Panc1 (cell line): ENCODE data around the gene CCSER2. TPM values are rescaled to one million over a fixed set of nuclear protein-coding genes. Genes with fewer than 3 reads are reported as not detected.

Experiments
- ATAC-seq: fragments of 200-7000 bp; cut with Tn5 transposase; 2 replicates; pipeline ENCODE4 v1.9.1; 2020; ENCODE audit warnings: mild to moderate bottlenecking, moderate library complexity
- BruUV-seq: library from RNA; stranded (reverse); fragments of 400-500 nt; replicated peaks from 2 replicates; lab custom pipeline; 2021; lab: Mats Ljungman, UMichigan
- CTCF ChIA-PET: fragments of 300-600 bp; sonication (Branson Sonifier 250); formaldehyde crosslinking; loops from one replicate; lab custom pipeline; 2022; ENCODE audit warnings: antibody characterized with exemption; lab: Charles Lee
- POLR2A ChIA-PET: fragments of 300-600 bp; sonication (Branson Sonifier 250); formaldehyde crosslinking; loops from one replicate; lab custom pipeline; 2022; ENCODE audit warnings: antibody characterized with exemption; lab: Charles Lee
- DNase-seq: peaks from one replicate; pipeline ENCODE4 v3.0.0-alpha.2; 2010; ENCODE audit warnings: low read depth, low spot score
- H3K27ac ChIP-seq: 2 replicates; pipeline ENCODE4 v1.5.1; 2011; ENCODE audit warnings: mild to moderate bottlenecking, low read length, inconsistent platforms
- H3K27me3 ChIP-seq: fragments of 200-500 bp; sonication (Bioruptor generic); 2 replicates; pipeline ENCODE4 v1.6.0; 2014; ENCODE audit warnings: low read length, inconsistent platforms; ENCODE audit not compliant: control insufficient read depth, insufficient read depth
- H3K36me3 ChIP-seq: fragments of 200-500 bp; sonication (Bioruptor generic); 2 replicates; pipeline ENCODE4 v1.5.1; 2014; ENCODE audit warnings: inconsistent platforms, mild to moderate bottlenecking, low read length, moderate library complexity; ENCODE audit not compliant: control insufficient read depth, insufficient read depth
- H3K4me1 ChIP-seq: 2 replicates; pipeline ENCODE4 v1.5.1; 2011; ENCODE audit warnings: inconsistent platforms, mild to moderate bottlenecking, low read length, moderate library complexity; ENCODE audit not compliant: control insufficient read depth, insufficient read depth
- H3K4me3 ChIP-seq, 2 experiments: 2 replicates each; pipeline ENCODE4 v1.5.1; 2011 to 2012; ENCODE audit warnings: low read depth in 2 of 2, low read length in 2 of 2, mild to moderate bottlenecking in 2 of 2, inconsistent platforms in 1 of 2, moderate library complexity in 1 of 2
- H3K9me3 ChIP-seq: fragments of 200-500 bp; sonication (Bioruptor generic); 2 replicates; pipeline ENCODE4 v1.5.1; 2014; ENCODE audit warnings: low read depth, mild to moderate bottlenecking, inconsistent platforms, low read length, moderate library complexity; ENCODE audit not compliant: control insufficient read depth, insufficient read depth
- POLR2AphosphoS5 ChIP-seq: IDR thresholded peaks from 2 replicates; pipeline ENCODE4 v1.6.1; 2012; ENCODE audit warnings: mild to moderate bottlenecking, low read depth, low read length, moderate library complexity
- REST ChIP-seq, 2 experiments: IDR thresholded peaks; 2 replicates each; pipeline ENCODE4 v1.6.1; 2011 to 2012; ENCODE audit warnings: low read depth in 2 of 2, control low read depth in 1 of 2, low read length in 1 of 2, mild to moderate bottlenecking in 1 of 2, moderate library complexity in 1 of 2; ENCODE audit not compliant: insufficient read depth in 1 of 2
- SIN3A ChIP-seq: IDR thresholded peaks from 2 replicates; pipeline ENCODE4 v1.6.1; 2012; ENCODE audit warnings: low read depth, mild to moderate bottlenecking, low read length, moderate library complexity, borderline replicate concordance; ENCODE audit not compliant: insufficient read depth
- TCF7L2 ChIP-seq: IDR thresholded peaks from 2 replicates; pipeline ENCODE4 v1.6.1; 2011; ENCODE audit warnings: mild to moderate bottlenecking, low read depth, low read length, inconsistent platforms
- in situ Hi-C: cut with HindIII; loops from 2 replicates; pipeline ENCODE4 v1.10.0; 2016; ENCODE audit warnings: low sequenced_read_pairs, low pct_unique_long_range_greater_than_20kb
- intact Hi-C: fragments of 100-400 bp; cut with micrococcal nuclease; formaldehyde crosslinking; loops from one replicate; pipeline ENCODE4 v1.10.0; 2022; ENCODE audit not compliant: unreplicated experiment
- total RNA-seq: library from RNA; stranded (reverse); gene quantifications from one replicate; pipeline ENCODE4 v1.2.1, GENCODE V29; 2021; ENCODE audit not compliant: unreplicated experiment
- TF ChIP-seq, protein P1 (sequence below): fragments of 450-650 bp; IDR thresholded peaks from 2 replicates; pipeline ENCODE4 v1.5.1; 2017; ENCODE audit warnings: mild to moderate bottlenecking

Gene CCSER2
- total RNA-seq, 1 experiment from 2014 or later = 63.7 TPM

GRCh38 chr10:84371944-84372343 lies 43.6 kb downstream of the CCSER2 start:
- H3K4me1 ChIP-seq = no peaks in the 10 kb centered on the region
- no peaks in the 10 kb centered on the region for H3K9me3 ChIP-seq
- ATAC-seq (no peak), DNase-seq (no peak)
- H3K4me3 ChIP-seq = no peak overlapping the region
- ChIA-PET POLR2A (no interaction called here), CTCF (no interaction called here)
- intact Hi-C loops (no loop called here), in situ Hi-C loops (no loop called here)
- BruUV-seq = TSS peak; percentile 64
- H3K27me3 ChIP-seq = no peaks in the 10 kb centered on the region
- H3K36me3 ChIP-seq = 0 out of 2 replicates have a peak, but pooled peaks cover 3% of the 10 kb centered on the region
- TF ChIP-seq TCF7L2 (no peak), POLR2AphosphoS5 (no peak), SIN3A (no peak), REST (IDR thresholded peaks at IDR 0.05; ENCODE audit: insufficient read depth in 1 of 2, low read depth in 2 of 2, low read length in 1 of 2) (no peak)
- TF ChIP-seq, protein P1, sequence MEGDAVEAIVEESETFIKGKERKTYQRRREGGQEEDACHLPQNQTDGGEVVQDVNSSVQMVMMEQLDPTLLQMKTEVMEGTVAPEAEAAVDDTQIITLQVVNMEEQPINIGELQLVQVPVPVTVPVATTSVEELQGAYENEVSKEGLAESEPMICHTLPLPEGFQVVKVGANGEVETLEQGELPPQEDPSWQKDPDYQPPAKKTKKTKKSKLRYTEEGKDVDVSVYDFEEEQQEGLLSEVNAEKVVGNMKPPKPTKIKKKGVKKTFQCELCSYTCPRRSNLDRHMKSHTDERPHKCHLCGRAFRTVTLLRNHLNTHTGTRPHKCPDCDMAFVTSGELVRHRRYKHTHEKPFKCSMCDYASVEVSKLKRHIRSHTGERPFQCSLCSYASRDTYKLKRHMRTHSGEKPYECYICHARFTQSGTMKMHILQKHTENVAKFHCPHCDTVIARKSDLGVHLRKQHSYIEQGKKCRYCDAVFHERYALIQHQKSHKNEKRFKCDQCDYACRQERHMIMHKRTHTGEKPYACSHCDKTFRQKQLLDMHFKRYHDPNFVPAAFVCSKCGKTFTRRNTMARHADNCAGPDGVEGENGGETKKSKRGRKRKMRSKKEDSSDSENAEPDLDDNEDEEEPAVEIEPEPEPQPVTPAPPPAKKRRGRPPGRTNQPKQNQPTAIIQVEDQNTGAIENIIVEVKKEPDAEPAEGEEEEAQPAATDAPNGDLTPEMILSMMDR = no peak
- no peak overlapping the region for H3K27ac ChIP-seq

- H3K27ac ChIP-seq = no peak overlapping the region
- TF ChIP-seq REST (IDR thresholded peaks at IDR 0.05; ENCODE audit: insufficient read depth in 1 of 2, low read depth in 2 of 2, low read length in 1 of 2) (no peak), POLR2AphosphoS5 (no peak), SIN3A (no peak)
- TF ChIP-seq, protein P1 = no peak
These were observed 44.6 kb downstream of the CCSER2 start for GRCh38 chr10:84373000-84373399.

More at GRCh38 chr10:84373000-84373399, 44.6 kb downstream of the CCSER2 start:
- ChIA-PET CTCF (interaction anchor here (1.3 kb wide), 1 partner anchor 164 kb away, joined by 3 read pairs; no protein-coding TSS in a partner anchor), POLR2A (no interaction called here)
- Histone ChIP-seq H3K4me1 (no peaks in the 10 kb centered on the region), H3K36me3 (0 out of 2 replicates have a peak, but pooled peaks cover 3% of the 10 kb centered on the region), H3K27me3 (no peaks in the 10 kb centered on the region), H3K9me3 (no peaks in the 10 kb centered on the region), H3K4me3 (no peak overlapping the region)
- ATAC-seq (no peak), DNase-seq (no peak)
- intact Hi-C loops (no loop called here), in situ Hi-C loops (no loop called here)
- no TSS peak for BruUV-seq
